Neural crest cell (in vitro differentiated cells): Measurements from ENCODE around the gene ALLC. TPM values are rescaled to one million over a fixed set of nuclear protein-coding genes. Genes with fewer than 3 reads are reported as not detected.

ENCODE experiments used
- DNase-seq: peaks from one replicate; pipeline ENCODE4 v3.0.0; 2021; ENCODE audit warnings: low read depth, mixed read lengths, low spot score
- H3K27ac Mint-ChIP-seq: one replicate; pipeline ENCODE4 v1.8.0; 2021; ENCODE audit warnings: mild to moderate bottlenecking, mixed read lengths; ENCODE audit not compliant: unreplicated experiment
- H3K27me3 Mint-ChIP-seq: 2 replicates; pipeline ENCODE4 v1.8.0; 2021; ENCODE audit warnings: low read depth, mild to moderate bottlenecking, mixed read lengths
- H3K36me3 Mint-ChIP-seq: 2 replicates; pipeline ENCODE4 v1.8.0; 2021; ENCODE audit warnings: low read depth, mild to moderate bottlenecking, mixed read lengths
- H3K4me1 Mint-ChIP-seq: 2 replicates; pipeline ENCODE4 v1.8.0; 2021; ENCODE audit warnings: mixed read lengths
- H3K4me3 Mint-ChIP-seq: one replicate; pipeline ENCODE4 v1.8.0; 2021; ENCODE audit warnings: mild to moderate bottlenecking, mixed read lengths
- H3K9me3 Mint-ChIP-seq: 2 replicates; pipeline ENCODE4 v1.8.0; 2021; ENCODE audit warnings: mixed read lengths
- total RNA-seq: library from RNA; stranded (reverse); gene quantifications from 2 replicates; pipeline ENCODE4 v1.2.1, GENCODE V29; 2021
- TF ChIP-seq, protein P1 (sequence below): fragments of 200-600 bp; sonication (generic); conservative IDR thresholded peaks from 2 replicates; pipeline ENCODE4 v1.5.0; 2021; ENCODE audit warnings: antibody characterized with exemption, mild to moderate bottlenecking

ALLC gene
- total RNA-seq, 1 donor from 2014 or later = not detected

DNA sequence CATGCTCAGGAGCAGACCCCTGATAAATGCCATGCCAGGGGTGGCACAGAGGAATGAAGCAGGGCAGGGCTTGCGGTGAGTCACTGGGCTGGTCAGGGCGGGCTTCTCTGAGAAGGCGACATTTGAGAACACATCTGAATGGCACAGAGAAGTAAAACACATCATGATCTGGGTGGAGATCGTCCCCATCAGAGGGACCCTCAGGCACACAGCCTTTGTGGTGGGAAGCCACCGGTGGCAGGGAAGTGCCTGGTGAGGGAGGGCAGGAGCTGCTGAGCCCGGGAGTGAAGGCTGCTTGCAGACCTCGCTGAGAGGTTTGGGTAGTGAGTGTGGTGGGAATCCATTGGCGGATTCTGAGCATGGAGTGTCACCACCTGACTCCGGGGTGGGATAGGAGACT is 89.8 kb downstream of the ALLC start:
- H3K27me3 Mint-ChIP-seq = no peaks in the 10 kb centered on the region
- H3K4me3 Mint-ChIP-seq = no peak overlapping the region
- no peaks in the 10 kb centered on the region for H3K9me3 Mint-ChIP-seq
- no peak overlapping the region for H3K27ac Mint-ChIP-seq
- TF ChIP-seq, protein P1, sequence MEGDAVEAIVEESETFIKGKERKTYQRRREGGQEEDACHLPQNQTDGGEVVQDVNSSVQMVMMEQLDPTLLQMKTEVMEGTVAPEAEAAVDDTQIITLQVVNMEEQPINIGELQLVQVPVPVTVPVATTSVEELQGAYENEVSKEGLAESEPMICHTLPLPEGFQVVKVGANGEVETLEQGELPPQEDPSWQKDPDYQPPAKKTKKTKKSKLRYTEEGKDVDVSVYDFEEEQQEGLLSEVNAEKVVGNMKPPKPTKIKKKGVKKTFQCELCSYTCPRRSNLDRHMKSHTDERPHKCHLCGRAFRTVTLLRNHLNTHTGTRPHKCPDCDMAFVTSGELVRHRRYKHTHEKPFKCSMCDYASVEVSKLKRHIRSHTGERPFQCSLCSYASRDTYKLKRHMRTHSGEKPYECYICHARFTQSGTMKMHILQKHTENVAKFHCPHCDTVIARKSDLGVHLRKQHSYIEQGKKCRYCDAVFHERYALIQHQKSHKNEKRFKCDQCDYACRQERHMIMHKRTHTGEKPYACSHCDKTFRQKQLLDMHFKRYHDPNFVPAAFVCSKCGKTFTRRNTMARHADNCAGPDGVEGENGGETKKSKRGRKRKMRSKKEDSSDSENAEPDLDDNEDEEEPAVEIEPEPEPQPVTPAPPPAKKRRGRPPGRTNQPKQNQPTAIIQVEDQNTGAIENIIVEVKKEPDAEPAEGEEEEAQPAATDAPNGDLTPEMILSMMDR = no peak
- H3K4me1 Mint-ChIP-seq = no peaks in the 10 kb centered on the region
- no peak for DNase-seq
- no peaks in the 10 kb centered on the region for H3K36me3 Mint-ChIP-seq

DNA sequence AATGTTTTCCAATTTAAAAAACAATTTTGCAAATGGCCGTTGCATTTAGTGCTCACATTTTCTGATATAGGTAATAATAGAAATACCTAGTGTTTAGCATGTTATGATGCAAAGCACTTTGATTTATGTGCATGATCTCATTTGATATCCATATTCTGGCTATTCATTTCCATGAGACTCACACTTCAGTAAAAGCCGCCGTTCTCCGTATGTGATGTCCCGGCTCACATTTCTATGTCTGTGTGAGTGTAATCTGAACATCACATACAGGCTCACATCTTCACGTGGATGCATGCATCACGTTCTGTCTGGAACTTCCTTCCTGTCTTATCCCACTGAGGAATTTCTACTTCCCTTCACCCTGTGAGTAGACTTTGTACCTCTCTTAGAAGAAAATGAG is 91.2 kb downstream of the ALLC start:
- TF ChIP-seq, protein P1 = no peak
- no peak overlapping the region for H3K4me3 Mint-ChIP-seq
- H3K36me3 Mint-ChIP-seq = no peaks in the 10 kb centered on the region
- no peaks in the 10 kb centered on the region for H3K27me3 Mint-ChIP-seq
- DNase-seq = no peak
- H3K27ac Mint-ChIP-seq = no peak overlapping the region
- H3K4me1 Mint-ChIP-seq = peaks cover 3% of the 10 kb centered on the region
- H3K9me3 Mint-ChIP-seq = no peaks in the 10 kb centered on the region

DNA sequence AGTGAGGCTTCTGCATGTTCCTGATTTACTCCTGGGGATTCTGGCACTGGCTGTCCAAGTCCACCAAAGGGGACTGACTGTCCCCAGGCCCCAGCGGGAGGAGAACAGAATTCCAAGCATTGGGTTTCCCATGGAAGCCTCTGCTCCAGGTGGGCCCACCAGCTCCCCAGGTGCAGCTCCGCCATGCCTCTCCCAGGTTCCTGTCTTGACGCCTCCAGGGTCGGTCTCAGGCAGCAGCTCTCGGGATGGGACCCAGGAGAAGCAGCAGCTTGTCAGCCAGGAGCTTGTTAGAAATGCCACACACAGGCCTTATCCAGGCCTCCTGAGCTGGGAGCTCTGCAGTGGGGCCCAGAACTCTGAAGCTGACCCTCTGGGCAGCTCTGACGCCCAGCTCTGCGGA is 93.3 kb downstream of the ALLC start:
- Mint-ChIP-seq H3K9me3 (no peaks in the 10 kb centered on the region), H3K27ac (no peak overlapping the region), H3K36me3 (no peaks in the 10 kb centered on the region), H3K4me3 (no peak overlapping the region), H3K27me3 (no peaks in the 10 kb centered on the region), H3K4me1 (peaks cover 10% of the 10 kb centered on the region)
- TF ChIP-seq, protein P1 = no peak
- DNase-seq = no peak

DNA sequence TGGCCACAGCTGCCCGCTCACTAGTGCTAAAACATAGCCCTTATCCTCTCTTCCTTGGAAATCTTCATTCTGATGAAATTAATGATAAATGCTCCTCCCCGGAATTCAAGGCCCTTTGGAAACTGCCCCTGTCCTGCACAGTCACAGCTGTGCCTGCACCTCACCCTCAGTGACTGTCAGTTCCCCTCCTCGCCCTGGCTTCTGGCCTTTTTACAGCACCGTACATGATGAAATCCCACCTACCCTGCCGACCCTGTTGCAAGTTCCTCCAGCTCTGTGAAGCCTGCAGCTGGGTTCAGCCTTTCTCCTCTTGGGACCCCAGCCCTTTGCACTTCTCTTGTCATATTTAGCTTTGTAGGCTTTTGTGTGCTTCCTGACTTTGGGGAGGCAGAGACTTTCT is 93.8 kb downstream of the ALLC start:
- no peaks in the 10 kb centered on the region for H3K27me3 Mint-ChIP-seq
- DNase-seq = no peak
- H3K4me1 Mint-ChIP-seq = peaks cover 14% of the 10 kb centered on the region
- H3K36me3 Mint-ChIP-seq = no peaks in the 10 kb centered on the region
- TF ChIP-seq, protein P1 = no peak
- peak overlapping the region; percentile 48 for H3K27ac Mint-ChIP-seq
- H3K9me3 Mint-ChIP-seq = no peaks in the 10 kb centered on the region
- H3K4me3 Mint-ChIP-seq = no peak overlapping the region

Other genes with a start within 250 kb of the ALLC start
- 32.4 and 32.8 TPM in 2 replicates for gene ADI1, start 138.7 kb upstream of the ALLC start, total RNA-seq
- 28.9 and 33.7 TPM in 2 replicates for gene RNASEH1, start 99.9 kb upstream of the ALLC start, total RNA-seq
- gene RPS7, start 82.9 kb upstream of the ALLC start, total RNA-seq = 1,758 and 1,929 TPM in 2 replicates
- gene COLEC11, start 63.1 kb upstream of the ALLC start, total RNA-seq = not detected in 2 replicates
- not detected in 2 replicates for gene DCDC2C, start 45.4 kb downstream of the ALLC start, total RNA-seq